ENCODE results near the gene HNRNPD.

HNRNPD gene

DNA sequence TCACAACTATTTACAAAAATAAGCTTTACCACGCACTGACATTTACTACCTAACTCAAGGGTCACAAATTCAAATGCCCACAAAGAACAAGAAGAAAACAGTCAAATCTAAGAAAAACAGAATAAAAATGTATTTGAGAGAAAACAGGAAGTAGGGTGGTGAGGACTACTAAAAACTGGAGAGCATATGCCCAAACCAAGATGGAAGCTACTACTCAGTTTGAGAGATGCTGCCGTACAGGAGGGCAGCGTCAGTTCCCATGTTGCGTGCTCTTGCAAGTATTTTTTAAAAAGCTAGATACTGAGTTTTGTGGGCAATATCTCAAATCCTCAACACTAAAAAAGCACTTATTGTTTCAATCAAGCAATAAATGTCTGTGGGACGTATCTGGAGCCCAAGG, 16.2 kb downstream of the HNRNPD start:
- no peak overlapping the region for H3K4me3 ChIP-seq (ENCODE audit: low read depth, low read length)
- DNase-seq (ENCODE audit: low read depth), result no peak
- TF ChIP-seq MYC (IDR thresholded peaks at IDR 0.05; ENCODE audit: low read depth, low read length), result no peak
- TF ChIP-seq POLR2A (IDR thresholded peaks at IDR 0.05; ENCODE audit: extremely low read depth, insufficient read length), result no peak
- TF ChIP-seq, protein P1, sequence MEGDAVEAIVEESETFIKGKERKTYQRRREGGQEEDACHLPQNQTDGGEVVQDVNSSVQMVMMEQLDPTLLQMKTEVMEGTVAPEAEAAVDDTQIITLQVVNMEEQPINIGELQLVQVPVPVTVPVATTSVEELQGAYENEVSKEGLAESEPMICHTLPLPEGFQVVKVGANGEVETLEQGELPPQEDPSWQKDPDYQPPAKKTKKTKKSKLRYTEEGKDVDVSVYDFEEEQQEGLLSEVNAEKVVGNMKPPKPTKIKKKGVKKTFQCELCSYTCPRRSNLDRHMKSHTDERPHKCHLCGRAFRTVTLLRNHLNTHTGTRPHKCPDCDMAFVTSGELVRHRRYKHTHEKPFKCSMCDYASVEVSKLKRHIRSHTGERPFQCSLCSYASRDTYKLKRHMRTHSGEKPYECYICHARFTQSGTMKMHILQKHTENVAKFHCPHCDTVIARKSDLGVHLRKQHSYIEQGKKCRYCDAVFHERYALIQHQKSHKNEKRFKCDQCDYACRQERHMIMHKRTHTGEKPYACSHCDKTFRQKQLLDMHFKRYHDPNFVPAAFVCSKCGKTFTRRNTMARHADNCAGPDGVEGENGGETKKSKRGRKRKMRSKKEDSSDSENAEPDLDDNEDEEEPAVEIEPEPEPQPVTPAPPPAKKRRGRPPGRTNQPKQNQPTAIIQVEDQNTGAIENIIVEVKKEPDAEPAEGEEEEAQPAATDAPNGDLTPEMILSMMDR (IDR thresholded peaks at IDR 0.05; ENCODE audit: low read depth, low read length), result no peak
- TF ChIP-seq, protein P2, sequence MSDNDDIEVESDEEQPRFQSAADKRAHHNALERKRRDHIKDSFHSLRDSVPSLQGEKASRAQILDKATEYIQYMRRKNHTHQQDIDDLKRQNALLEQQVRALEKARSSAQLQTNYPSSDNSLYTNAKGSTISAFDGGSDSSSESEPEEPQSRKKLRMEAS (IDR thresholded peaks at IDR 0.05; ENCODE audit: low read depth, low read length), result no peak

DNA sequence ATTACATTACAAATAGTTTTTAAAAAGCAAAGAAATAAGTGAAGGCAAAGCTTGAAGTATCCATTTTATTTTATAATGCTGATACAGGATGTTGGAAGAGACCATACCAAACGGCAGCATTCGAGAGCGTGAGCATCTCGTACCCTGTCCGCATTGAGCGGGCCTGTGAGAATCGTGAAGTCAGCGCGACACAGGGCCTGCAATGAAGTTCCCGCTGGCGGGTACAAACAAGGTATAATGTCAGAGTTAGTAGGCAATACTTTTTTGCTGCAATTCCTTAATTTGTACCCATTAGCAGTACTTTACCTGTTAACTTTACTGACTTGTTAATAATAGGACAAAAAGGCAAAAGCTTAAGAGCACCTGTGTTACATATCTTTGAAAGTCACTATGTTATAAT, 19.0 kb downstream of the HNRNPD start:
- H3K4me3 ChIP-seq (ENCODE audit: low read depth, low read length), result no peak overlapping the region
- no peak for TF ChIP-seq POLR2A (IDR thresholded peaks at IDR 0.05; ENCODE audit: extremely low read depth, insufficient read length)
- TF ChIP-seq MYC (IDR thresholded peaks at IDR 0.05; ENCODE audit: low read depth, low read length), result no peak
- TF ChIP-seq, protein P1 (IDR thresholded peaks at IDR 0.05; ENCODE audit: low read depth, low read length), result no peak
- TF ChIP-seq, protein P2 (IDR thresholded peaks at IDR 0.05; ENCODE audit: low read depth, low read length), result no peak
- no peak for DNase-seq (ENCODE audit: low read depth)

DNA sequence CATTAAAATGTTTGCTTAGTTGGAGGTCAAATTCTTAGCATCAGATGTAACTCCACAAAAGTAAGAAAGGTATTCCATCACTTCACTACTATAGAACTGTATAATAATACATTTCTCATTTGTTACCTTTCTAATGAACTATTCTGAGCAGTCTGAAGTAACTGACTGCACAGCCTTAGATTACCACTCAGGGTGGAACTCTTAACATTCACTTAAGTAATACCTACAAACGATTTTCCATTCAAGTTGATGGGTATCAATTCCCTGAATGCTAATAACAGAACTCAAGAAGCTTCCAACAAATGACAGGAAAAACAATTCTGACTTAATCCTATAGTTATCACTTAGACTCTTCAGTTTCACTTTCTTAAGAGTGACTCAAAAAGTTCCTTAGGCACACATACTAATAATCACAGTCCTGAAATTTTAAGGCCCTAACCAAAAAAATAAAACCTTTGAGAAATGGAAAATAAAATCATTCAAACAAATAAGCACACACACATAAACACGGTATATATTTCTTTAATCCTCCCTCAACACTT, 20.9 kb downstream of the HNRNPD start:
- no peak for DNase-seq (ENCODE audit: low read depth)
- TF ChIP-seq, protein P2 (IDR thresholded peaks at IDR 0.05; ENCODE audit: low read depth, low read length), result no peak
- TF ChIP-seq POLR2A (IDR thresholded peaks at IDR 0.05; ENCODE audit: extremely low read depth, insufficient read length) (no peak), MYC (IDR thresholded peaks at IDR 0.05; ENCODE audit: low read depth, low read length) (no peak)
- TF ChIP-seq, protein P1 (IDR thresholded peaks at IDR 0.05; ENCODE audit: low read depth, low read length), result no peak
- no peak overlapping the region for H3K4me3 ChIP-seq (ENCODE audit: low read depth, low read length)

DNA sequence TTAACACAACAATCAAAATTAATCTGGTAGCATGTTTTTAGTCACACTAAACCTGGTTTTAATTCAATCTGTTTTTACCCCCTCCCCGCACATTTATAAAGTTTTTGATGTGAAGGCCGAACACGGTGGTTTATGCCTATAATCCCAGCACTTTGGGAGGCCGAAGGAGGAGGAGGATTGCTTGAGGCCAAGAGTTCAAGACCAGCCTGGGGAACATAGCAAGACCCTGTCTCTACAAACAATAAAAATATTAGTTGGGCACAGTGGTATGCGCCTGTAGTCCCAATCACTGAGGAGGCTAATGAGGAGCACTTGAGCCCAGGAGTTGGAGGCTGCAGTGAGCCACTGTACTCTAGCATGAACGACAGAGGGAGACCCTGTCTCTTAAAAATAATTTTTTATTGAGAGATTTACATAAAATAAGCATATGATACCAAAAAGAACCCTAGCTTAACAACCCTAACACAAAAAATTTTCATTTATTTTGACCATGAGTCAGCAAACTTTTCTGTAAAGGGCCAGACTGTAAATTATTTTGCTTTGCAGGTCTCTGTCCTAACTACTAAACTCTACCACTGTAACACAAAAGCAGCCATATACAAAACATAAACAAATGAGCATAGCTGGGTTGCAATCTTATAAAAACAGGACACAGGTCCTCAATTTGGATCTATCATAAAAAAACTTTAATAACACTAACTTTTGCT, 21.5 kb downstream of the HNRNPD start:
- DNase-seq (ENCODE audit: low read depth), result no peak
- TF ChIP-seq, protein P2 (IDR thresholded peaks at IDR 0.05; ENCODE audit: low read depth, low read length), result no peak
- TF ChIP-seq POLR2A (IDR thresholded peaks at IDR 0.05; ENCODE audit: extremely low read depth, insufficient read length) (no peak), MYC (IDR thresholded peaks at IDR 0.05; ENCODE audit: low read depth, low read length) (no peak)
- TF ChIP-seq, protein P1 (IDR thresholded peaks at IDR 0.05; ENCODE audit: low read depth, low read length), result no peak
- no peak overlapping the region for H3K4me3 ChIP-seq (ENCODE audit: low read depth, low read length)

DNA sequence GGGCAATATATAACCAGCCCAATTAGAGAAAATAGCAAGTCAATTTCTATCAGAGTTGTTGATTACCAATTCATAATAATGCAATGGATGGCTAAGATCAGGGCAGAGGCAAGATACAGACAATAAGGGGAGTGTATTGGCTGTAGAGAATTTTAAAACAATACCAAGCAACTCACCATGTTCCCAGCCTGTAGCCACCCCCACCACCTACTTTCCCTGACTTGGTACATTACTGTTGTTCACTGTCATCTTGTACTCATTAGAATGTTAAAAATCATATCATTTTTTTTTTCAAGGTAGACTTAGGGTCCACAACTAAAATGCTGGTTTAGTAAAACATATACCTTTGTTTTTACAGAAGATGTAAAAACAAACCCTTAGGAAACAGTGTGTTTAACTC, 27.7 kb downstream of the HNRNPD start:
- TF ChIP-seq, protein P1 (IDR thresholded peaks at IDR 0.05; ENCODE audit: low read depth, low read length), result no peak
- TF ChIP-seq POLR2A (IDR thresholded peaks at IDR 0.05; ENCODE audit: extremely low read depth, insufficient read length), result no peak
- no peak for TF ChIP-seq MYC (IDR thresholded peaks at IDR 0.05; ENCODE audit: low read depth, low read length)
- TF ChIP-seq, protein P2 (IDR thresholded peaks at IDR 0.05; ENCODE audit: low read depth, low read length), result no peak
- no peak for DNase-seq (ENCODE audit: low read depth)
- no peak overlapping the region for H3K4me3 ChIP-seq (ENCODE audit: low read depth, low read length)
